Skin of body (tissue), 2 donors: ENCODE results near the gene CCDC3. TPM values are rescaled to one million over a fixed set of nuclear protein-coding genes. Genes with fewer than 3 reads are reported as not detected.

Experiments used
- small RNA-seq: library from RNA; depleted of rRNA; stranded (forward); fragments of <200 nt; gene quantifications from one replicate; pipeline ENCODE3, GENCODE V24; 2014; ENCODE audit warnings: low replicate concordance
- total RNA-seq: library from RNA; depleted of rRNA; stranded (reverse); fragments of >200 nt; gene quantifications from one replicate; pipeline ENCODE4 v1.2.3, GENCODE V29; 2014

CCDC3 gene
- total RNA-seq, 1 donor from 2014 or later = 36.3 TPM

Small RNAs within 50 kb of the gene (small RNA-seq; reads per million reads assigned to genes)
- not detected for gene RNA5SP300

Other genes starting within 250 kb of the CCDC3 start
- gene OPTN, start 98.5 kb upstream of the CCDC3 start, total RNA-seq = 46.0 TPM
- 5.8 TPM for gene MCM10, start 159.8 kb upstream of the CCDC3 start, total RNA-seq
- gene UCMA, start 232.7 kb upstream of the CCDC3 start, total RNA-seq = not detected